Measurements from ENCODE around the gene LRIG1.

The LRIG1 gene

DNA sequence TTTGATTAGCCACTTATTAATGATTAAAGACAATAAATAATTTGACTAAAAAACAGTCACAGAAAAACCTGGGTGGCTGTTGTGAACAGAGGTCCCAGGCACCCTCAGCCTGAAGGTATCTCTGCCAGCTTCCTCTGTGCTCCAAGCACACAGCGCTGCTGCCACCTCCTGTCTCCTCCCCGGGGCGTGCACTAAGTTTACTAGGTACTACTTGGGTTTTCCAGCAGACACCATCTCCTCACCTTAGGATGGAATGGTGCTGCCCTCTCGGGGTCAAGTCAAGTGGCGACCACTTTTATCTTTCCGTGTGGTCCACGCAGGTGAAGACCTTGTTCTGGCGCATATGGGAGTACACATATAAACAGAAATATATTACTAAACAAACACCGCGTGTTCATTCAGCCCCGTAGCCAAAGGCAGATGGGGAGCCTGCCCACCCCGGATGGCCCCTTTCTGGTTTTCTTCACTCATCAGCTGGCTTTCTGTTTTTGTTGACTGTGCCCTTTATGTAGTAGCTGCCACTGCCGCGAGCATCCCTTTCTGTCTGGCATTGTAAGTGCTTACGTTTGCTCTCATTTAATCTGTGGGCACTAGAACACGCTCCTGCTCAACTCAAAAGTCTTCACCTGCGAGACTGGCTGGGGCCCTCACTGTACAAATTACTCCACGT, 128.0 kb downstream of the LRIG1 start:
- peak in 5 of 10 donors; percentile 36 to 92 (median 46) for DNase-seq
- intact Hi-C loops (cut with DNase I), result loop anchor here (2.0 kb wide), 1 partner anchor 96 kb away; no protein-coding TSS in a partner anchor

GRCh38 chr3:66371432-66371831, 129.4 kb downstream of the LRIG1 start:
- intact Hi-C loops (cut with DNase I), result no loop called here
- DNase-seq, result no peak

GRCh38 chr3:66370179-66370578, 130.6 kb downstream of the LRIG1 start:
- intact Hi-C loops (cut with DNase I), result no loop called here
- DNase-seq, result no peak

GRCh38 chr3:66367979-66368378, 132.8 kb downstream of the LRIG1 start:
- no peak for DNase-seq
- intact Hi-C loops (cut with DNase I), result no loop called here

- intact Hi-C loops (cut with DNase I), result no loop called here
- DNase-seq, result no peak
Observed at GRCh38 chr3:66366747-66367146, 134.1 kb downstream of the LRIG1 start.

DNA sequence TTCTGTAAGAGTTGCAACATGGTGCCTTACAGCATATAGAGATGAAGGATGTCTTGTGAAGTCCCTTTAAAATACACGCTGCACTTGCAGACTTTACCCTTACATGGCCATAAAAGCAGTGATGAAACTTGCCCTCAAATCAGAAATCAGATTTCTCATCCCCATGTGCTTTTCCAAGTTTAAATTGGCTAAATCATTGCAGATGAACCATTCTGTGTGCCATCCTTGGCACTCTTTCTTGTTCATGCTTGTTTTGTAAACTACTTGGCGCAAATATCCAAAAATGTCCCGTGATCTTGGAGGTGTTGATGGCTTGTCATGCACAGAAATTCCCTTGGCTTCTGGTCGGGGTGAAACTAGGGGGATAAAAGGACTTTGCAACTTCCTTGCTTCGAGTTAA, 135.7 kb downstream of the LRIG1 start:
- intact Hi-C loops (cut with DNase I), result no loop called here
- DNase-seq, result no peak

DNA sequence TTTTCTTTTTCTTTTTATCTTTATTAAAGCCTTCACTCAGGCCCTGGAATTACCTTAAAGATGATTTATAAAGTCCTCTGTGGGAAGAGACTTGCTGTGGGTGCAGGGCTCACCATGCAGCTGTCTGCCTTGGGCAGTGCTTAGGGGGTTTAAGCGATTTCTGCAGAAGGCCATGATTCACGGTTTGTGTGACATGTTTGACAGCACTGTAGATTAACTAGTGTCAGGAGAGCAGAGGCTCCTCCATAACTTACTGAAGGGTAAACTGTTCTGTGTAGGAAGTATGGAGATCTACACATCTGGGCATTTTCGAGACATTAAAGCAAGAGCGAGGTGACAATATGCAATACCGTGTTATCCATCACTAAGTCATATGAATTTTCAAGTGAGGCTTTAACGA, 137.7 kb downstream of the LRIG1 start:
- intact Hi-C loops (cut with DNase I), result no loop called here
- no peak for DNase-seq

- no peak for DNase-seq
- intact Hi-C loops (cut with DNase I), result no loop called here
Observed at GRCh38 chr3:66362541-66362941, 138.3 kb downstream of the LRIG1 start.

DNA sequence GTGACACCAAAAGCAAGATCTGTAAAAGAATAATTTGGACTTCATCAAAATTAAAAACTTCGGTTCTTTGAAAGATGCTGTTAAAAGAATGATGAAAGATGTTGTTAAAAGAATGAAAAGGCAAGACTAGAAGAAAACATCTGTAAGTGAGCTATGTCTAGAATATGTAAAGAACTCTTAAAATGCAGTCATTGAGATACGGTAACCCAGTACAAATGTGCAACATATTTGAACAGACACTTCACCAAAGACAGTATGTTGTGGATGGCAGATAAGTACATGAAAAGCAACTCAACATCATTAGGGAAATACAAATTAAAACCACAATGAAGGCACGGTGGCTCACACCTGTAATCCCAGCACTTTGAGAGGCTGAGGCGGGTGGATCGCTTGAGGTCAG, 139.5 kb downstream of the LRIG1 start:
- no peak for DNase-seq
- intact Hi-C loops (cut with DNase I), result no loop called here

DNA sequence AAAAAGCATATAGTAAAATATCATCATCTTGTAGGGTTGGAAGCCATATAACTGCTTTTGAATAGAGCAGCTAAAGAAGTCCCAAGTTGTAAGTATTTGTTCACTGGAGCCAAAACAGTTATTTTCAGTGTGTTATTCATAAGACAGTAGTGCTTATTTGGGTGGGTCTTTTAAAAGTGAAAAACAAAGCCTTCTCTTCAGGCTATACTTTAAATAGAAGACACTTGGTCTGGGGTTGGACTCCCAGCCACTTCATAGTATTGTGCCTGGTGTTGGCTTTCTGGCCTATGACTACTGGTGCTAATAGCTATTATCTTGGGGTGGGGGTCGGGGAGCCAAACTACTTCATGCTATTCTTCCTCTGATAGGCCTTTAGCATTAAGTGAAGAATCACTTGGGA, 144.8 kb downstream of the LRIG1 start:
- no peak for DNase-seq
- intact Hi-C loops (cut with DNase I), result no loop called here

- no peak for DNase-seq
- intact Hi-C loops (cut with DNase I), result no loop called here
Observed at GRCh38 chr3:66355394-66355793, 145.4 kb downstream of the LRIG1 start.

DNA sequence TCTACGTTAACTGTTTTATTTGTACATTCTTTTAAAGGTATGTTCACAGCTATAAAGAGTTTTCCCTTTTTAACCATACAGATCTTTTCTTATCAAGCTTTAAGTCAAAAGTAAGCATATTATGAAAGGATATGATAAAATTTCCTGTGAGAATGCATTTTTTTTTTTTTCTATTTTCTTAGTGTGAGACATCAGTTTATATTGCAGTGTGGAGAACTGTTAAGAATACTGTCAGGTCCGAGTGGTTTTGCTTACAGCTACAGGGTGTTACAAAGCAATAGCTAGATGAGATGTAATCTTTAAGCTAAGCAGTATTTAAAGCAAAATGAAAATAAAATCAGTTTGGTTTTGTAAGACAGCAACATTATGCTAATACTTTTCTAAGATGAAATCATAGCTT, 146.8 kb downstream of the LRIG1 start:
- no peak for DNase-seq
- intact Hi-C loops (cut with DNase I), result no loop called here

GRCh38 chr3:66353530-66353929, 147.3 kb downstream of the LRIG1 start:
- intact Hi-C loops (cut with DNase I), result no loop called here
- DNase-seq, result no peak

- intact Hi-C loops (cut with DNase I), result no loop called here
- no peak for DNase-seq
Observed at GRCh38 chr3:66353039-66353438, 147.8 kb downstream of the LRIG1 start.

GRCh38 chr3:66350601-66351000, 150.2 kb downstream of the LRIG1 start:
- DNase-seq, result no peak
- intact Hi-C loops (cut with DNase I), result no loop called here

GRCh38 chr3:66348704-66349103, 152.1 kb downstream of the LRIG1 start:
- intact Hi-C loops (cut with DNase I), result no loop called here
- DNase-seq, result peak in 1 of 10 donors; percentile 29

GRCh38 chr3:66344848-66345578, 155.8 kb downstream of the LRIG1 start:
- no peak for DNase-seq
- intact Hi-C loops (cut with DNase I), result no loop called here

DNA sequence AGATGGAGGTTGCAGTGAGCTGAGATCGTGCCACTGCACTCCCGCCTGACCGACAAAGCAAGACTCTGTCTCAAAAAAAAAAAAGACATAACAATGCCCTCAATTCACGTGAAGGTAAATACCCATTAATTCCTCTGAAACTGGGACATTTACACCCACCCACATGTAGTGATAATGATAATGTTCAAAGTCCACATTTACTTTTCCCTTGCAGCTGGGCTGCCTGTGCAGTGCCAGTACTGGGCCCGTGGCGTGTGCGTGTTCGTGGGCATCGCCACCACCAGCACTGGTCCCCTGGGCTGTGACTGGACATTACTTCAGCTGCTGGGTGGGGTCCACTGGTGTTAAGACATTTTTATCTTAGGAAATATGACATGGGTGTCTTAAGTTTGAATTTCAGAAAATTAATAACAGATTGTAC, 156.4 kb downstream of the LRIG1 start:
- intact Hi-C loops (cut with DNase I), result no loop called here
- DNase-seq, result no peak

- intact Hi-C loops (cut with DNase I), result no loop called here
- DNase-seq, result no peak
Observed at GRCh38 chr3:66342717-66343356, 158.0 kb downstream of the LRIG1 start.

GRCh38 chr3:66338927-66339326, 161.9 kb downstream of the LRIG1 start:
- intact Hi-C loops (cut with DNase I), result no loop called here

DNA sequence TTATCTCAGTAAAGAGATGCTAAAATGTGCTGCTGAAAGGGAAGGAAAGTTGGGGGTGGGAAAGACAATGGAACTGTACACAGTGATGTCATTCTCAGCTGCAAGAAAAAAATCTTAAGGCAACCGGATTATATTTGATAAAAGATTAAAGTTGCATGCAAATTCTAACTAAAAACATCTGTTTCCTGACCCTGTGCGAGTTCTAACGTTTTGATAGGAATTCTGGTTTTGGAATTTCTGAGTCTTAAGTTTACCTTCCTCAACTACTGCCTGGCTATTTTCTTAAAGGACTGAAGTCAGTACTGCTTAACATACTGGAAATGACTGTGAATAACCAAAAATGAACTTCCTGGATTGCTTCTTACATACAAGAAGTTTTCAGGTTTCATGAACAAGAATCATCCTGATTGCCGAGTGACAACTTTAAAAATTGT, 164.5 kb downstream of the LRIG1 start:
- intact Hi-C loops (cut with DNase I), result no loop called here
- DNase-seq, result no peak

More at GRCh38 chr3:66338927-66339326, 161.9 kb downstream of the LRIG1 start:
- no peak for DNase-seq

GRCh38 chr3:66335671-66336070, 165.2 kb downstream of the LRIG1 start:
- DNase-seq, result no peak
- intact Hi-C loops (cut with DNase I), result no loop called here

All from posterior cingulate gyrus (tissue), 11 donors.